ENCODE results near the gene ECI1.
A peak's percentile ranks its signal among the peaks of the same experiment; 100 is the strongest.

ECI1 gene

GRCh38 chr16:2244301-2244700, 7.1 kb downstream of the ECI1 start:
- Histone ChIP-seq H3K79me2 (ENCODE audit: insufficient read depth, low read length) (no peaks in the 10 kb centered on the region), H3K27me3 (ENCODE audit: insufficient read depth, low read length) (no peaks in the 10 kb centered on the region), H3K27ac (ENCODE audit: low read depth, low read length, poor library complexity, severe bottlenecking) (no peak overlapping the region), H3F3A (ENCODE audit: insufficient read depth, low read length) (no peaks in the 10 kb centered on the region), H3K9me2 (ENCODE audit: low read depth, low read length) (no peaks in the 10 kb centered on the region), H3K4me1 (ENCODE audit: insufficient read depth, low read length, severe bottlenecking) (no peaks in the 10 kb centered on the region), H2AFZ (ENCODE audit: low read length) (no peak overlapping the region), H3K4me3 (ENCODE audit: low read depth, low read length, poor library complexity, severe bottlenecking) (no peak overlapping the region), H4K20me1 (ENCODE audit: insufficient read depth, low read length) (no peaks in the 10 kb centered on the region), H3K9ac (ENCODE audit: low read length) (no peak overlapping the region), H3K36me3 (ENCODE audit: insufficient read depth, low read length) (peaks cover 56% of the 10 kb centered on the region), H3K4me2 (ENCODE audit: low read length) (no peak overlapping the region), H3K9me3 (ENCODE audit: low read length) (no peaks in the 10 kb centered on the region)
- TF ChIP-seq CTCF (IDR thresholded peaks at IDR 0.05; ENCODE audit: low read length), result no peak
- no peak for TF ChIP-seq EZH2 (IDR thresholded peaks at IDR 0.05; ENCODE audit: borderline replicate concordance, low read length)

DNA sequence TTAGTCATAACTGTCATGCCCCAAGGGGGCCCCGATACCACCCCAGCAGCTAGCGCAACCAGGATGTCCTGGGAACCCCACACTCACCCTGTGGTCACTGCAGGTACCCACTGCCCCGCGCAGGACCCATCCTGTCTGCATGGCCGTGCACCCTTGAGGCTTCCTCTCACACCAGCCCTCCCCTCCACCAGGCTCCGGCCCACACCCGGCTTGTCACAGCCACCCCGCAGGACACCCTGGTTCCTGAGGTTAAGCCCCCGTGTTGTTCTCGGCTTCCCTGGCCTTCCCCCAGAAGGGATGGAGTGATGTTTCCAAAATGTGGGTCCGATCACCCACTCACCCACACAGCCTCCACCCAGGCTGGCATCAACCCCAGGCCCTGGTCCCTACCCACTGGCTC, 7.6 kb downstream of the ECI1 start:
- TF ChIP-seq CTCF (IDR thresholded peaks at IDR 0.05; ENCODE audit: low read length) (no peak), EZH2 (IDR thresholded peaks at IDR 0.05; ENCODE audit: borderline replicate concordance, low read length) (no peak)
- Histone ChIP-seq H3K4me1 (ENCODE audit: insufficient read depth, low read length, severe bottlenecking) (no peaks in the 10 kb centered on the region), H3K79me2 (ENCODE audit: insufficient read depth, low read length) (no peaks in the 10 kb centered on the region), H3K9me2 (ENCODE audit: low read depth, low read length) (no peaks in the 10 kb centered on the region), H3K9ac (ENCODE audit: low read length) (no peak overlapping the region), H3K27me3 (ENCODE audit: insufficient read depth, low read length) (no peaks in the 10 kb centered on the region), H4K20me1 (ENCODE audit: insufficient read depth, low read length) (no peaks in the 10 kb centered on the region), H3K4me3 (ENCODE audit: low read depth, low read length, poor library complexity, severe bottlenecking) (no peak overlapping the region), H2AFZ (ENCODE audit: low read length) (no peak overlapping the region), H3K36me3 (ENCODE audit: insufficient read depth, low read length) (peaks cover 56% of the 10 kb centered on the region), H3K9me3 (ENCODE audit: low read length) (no peaks in the 10 kb centered on the region), H3F3A (ENCODE audit: insufficient read depth, low read length) (no peaks in the 10 kb centered on the region), H3K27ac (ENCODE audit: low read depth, low read length, poor library complexity, severe bottlenecking) (no peak overlapping the region), H3K4me2 (ENCODE audit: low read length) (no peak overlapping the region)

GRCh38 chr16:2243031-2243528, 8.3 kb downstream of the ECI1 start:
- no peak overlapping the region for H3K4me3 ChIP-seq (ENCODE audit: low read depth, low read length, poor library complexity, severe bottlenecking)
- peak; percentile 24; the same call in 1 of the 2 replicates for TF ChIP-seq CTCF (IDR thresholded peaks at IDR 0.05; ENCODE audit: low read length)
- TF ChIP-seq EZH2 (IDR thresholded peaks at IDR 0.05; ENCODE audit: borderline replicate concordance, low read length), result no peak
- H3K27ac ChIP-seq (ENCODE audit: low read depth, low read length, poor library complexity, severe bottlenecking), result no peak overlapping the region

More at GRCh38 chr16:2243031-2243528, 8.3 kb downstream of the ECI1 start:
- no peaks in the 10 kb centered on the region for H3K4me1 ChIP-seq (ENCODE audit: insufficient read depth, low read length, severe bottlenecking)
- H3K4me2 ChIP-seq (ENCODE audit: low read length), result no peak overlapping the region
- no peaks in the 10 kb centered on the region for H3K9me3 ChIP-seq (ENCODE audit: low read length)
- H3K9ac ChIP-seq (ENCODE audit: low read length), result no peak overlapping the region
- no peaks in the 10 kb centered on the region for H3F3A ChIP-seq (ENCODE audit: insufficient read depth, low read length)
- H2AFZ ChIP-seq (ENCODE audit: low read length), result no peak overlapping the region
- H3K27me3 ChIP-seq (ENCODE audit: insufficient read depth, low read length), result no peaks in the 10 kb centered on the region
- H4K20me1 ChIP-seq (ENCODE audit: insufficient read depth, low read length), result no peaks in the 10 kb centered on the region
- H3K9me2 ChIP-seq (ENCODE audit: low read depth, low read length), result no peaks in the 10 kb centered on the region
- H3K36me3 ChIP-seq (ENCODE audit: insufficient read depth, low read length), result peaks cover 60% of the 10 kb centered on the region
- H3K79me2 ChIP-seq (ENCODE audit: insufficient read depth, low read length), result no peaks in the 10 kb centered on the region
